ENCODE results near the gene EMX1.
A peak's percentile ranks its signal among the peaks of the same experiment; 100 is the strongest.
"Not testable (repeated sequence)": the region's sequence is repeated elsewhere in the genome, so short reads cannot be mapped to it uniquely, and the experiment has no call there.

The EMX1 gene

DNA sequence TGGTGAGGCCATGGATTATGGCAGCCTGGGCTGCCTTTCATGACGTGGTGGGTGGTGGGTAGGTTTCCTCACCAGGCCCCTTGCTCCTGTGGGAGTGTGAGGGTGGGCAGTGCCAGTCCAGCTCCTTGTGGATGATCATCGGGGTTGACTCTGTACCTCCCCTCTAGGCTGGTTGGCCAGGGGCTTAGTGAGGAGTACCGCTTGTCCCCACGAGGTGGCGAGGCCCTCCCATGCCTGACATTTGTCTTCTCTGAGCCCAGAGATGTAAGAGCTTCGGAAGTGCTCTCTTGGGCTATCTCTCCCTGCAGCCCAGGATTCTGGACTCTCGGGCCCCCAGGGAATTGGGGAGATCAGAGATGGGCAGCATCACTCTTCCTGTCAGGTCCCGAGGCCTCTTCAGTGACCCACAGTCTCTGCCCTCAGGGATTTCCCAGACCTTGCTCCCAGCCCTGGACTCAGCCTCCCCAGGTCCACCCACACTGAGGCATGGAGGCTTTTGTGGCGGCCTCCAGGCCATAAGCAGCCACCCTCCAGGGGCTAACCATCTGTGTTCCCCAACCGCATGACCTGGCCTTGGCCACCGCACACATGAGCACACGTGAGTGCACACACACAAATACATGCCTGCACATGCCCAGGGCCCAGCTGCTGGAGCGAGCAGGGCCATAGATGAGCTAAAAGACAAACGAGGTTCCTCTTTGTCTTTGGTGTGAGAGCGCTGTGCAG is 23.6 kb upstream of the EMX1 start:
- TF ChIP-seq POLR2A (IDR thresholded peaks at IDR 0.05; ENCODE audit: low read length) = no peak

DNA sequence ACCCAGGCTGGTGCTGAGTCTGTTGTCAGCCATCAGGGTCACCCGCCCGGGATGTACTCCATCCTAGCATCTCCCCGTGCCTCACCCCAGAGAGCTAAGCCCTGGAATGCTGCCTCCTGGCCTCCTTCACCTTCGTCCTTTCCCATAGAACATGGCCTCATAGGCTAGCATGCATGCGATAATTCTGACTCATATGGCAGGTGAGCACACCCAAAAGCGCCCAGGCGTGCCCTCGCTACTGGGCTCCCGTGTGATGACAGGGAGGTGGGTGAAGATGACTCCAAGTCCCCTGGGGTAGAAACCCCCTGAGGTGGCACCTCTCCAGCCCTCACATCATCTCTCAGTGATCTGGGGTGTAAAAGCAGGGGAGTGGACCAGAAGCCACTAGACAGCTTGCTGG is 22.8 kb upstream of the EMX1 start:
- TF ChIP-seq GATA1 (IDR thresholded peaks at IDR 0.05; ENCODE audit: low read depth, low read length) (no peak), POLR2A (IDR thresholded peaks at IDR 0.05; ENCODE audit: low read length) (no peak)
- DNase-seq = no peak

More for the DNA sequence above, 23.6 kb upstream of the EMX1 start:
- peak; percentile 52 to 62 for DNase-seq

DNA sequence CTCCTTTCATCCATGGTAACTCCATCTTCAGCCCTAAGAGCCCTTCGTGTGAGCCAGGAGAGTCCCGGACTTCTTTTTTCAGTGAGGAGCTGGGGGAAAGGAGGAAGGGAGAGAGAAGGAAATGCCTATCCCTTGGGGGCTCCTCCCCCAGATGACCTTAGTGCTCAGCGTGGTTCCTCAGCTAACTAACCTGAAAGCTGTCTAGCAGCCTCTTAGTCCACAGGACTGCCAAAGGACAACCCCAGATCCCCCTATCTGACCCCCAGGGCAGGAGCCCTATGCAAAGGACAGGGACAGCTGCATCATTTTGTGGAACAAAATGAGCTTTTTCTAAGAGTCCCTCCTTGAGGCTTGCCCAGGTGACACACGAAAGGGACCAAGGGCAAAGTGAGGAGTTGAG is 22.2 kb upstream of the EMX1 start:
- TF ChIP-seq POLR2A (IDR thresholded peaks at IDR 0.05; ENCODE audit: low read length) = no peak
- TF ChIP-seq GATA1 (IDR thresholded peaks at IDR 0.05; ENCODE audit: low read depth, low read length) = no peak
- DNase-seq = no peak

DNA sequence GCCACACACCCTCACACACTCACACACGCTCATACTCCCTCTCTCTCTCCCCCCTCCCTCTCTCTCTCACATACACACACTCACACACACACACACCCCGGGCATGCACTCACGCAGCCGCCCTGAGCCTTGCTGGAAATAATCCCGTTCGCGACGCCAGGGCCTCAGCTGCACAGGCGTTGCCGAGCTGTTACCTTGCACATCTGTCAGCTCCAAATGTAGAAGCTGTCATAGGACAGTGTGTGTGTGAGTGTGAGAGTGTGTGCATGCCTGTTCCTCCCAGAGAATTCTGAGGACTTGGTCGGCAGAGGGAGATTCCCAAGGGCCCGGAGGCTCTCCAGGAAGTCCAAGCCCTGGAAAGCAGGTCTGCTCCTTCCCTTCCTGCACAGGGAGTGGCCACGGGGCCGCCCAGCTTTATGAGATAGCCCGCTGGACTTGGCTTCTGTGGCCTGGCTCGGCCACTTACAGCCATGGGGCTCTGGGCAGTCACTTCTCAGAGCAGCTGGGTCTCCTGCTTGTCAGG is 21.5 kb upstream of the EMX1 start:
- DNase-seq = no peak
- no peak for TF ChIP-seq GATA1 (IDR thresholded peaks at IDR 0.05; ENCODE audit: low read depth, low read length)

DNA sequence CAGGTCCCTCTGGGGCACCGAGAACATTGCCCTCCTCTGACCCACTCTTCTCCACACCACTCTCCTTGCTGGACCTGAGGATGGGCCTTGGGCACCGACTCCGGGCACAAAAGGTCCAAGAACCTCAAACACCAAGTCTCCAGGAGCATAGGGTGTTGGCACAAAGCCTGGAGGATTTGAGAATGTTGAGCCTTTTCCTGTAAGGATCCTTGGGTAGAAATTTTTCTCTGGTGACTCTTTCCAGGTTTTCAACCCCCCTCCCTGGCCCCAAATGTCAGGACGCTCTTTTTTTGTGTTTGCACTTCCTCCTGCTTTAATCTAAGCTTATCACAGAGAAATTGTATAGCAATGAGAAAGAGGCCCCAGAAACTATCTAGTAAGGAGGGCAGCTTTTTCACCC is 20.9 kb upstream of the EMX1 start:
- DNase-seq = no peak
- TF ChIP-seq POLR2A (IDR thresholded peaks at IDR 0.05; ENCODE audit: low read length) = no peak
- no peak for TF ChIP-seq GATA1 (IDR thresholded peaks at IDR 0.05; ENCODE audit: low read depth, low read length)

DNA sequence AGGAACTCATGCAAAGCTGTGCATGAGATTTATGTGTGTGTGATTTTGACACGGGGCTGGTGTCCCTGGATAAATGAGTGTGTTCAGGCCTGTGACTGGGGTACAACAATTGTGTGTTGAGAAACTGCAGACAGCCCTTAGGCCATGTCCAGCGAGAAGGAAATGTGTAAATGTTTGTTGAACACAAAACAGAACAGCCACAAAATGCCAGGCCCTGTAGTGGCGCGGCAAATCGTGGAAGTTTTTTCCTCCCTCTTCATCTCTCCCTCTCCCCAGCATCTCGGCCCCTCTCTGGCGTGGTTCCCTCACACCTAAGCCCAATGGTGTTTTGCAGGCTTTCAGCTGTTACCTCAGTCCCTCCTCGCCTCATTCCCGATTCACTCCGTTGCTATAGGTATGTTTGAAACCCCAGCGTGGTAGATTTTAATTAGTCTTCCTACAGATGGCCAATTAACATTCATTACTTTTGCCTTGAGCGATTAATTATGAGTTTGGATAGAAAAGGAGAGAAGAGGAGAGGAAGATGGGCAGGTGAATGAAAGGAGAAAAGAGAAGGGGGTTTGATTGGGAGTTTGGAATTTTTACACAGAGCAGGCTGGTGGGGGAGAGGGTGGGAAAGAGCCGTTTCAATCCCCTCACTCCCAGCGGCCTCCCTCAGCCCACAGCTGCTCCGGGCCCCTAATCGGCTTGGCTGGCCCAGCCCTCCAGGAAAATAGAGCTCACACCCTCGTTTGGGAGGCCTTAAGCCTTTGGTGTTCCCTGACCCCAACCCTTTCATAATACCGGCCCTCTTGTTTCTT is 19.3 kb upstream of the EMX1 start:
- no peak for DNase-seq
- TF ChIP-seq POLR2A (IDR thresholded peaks at IDR 0.05; ENCODE audit: low read length) (no peak), GATA1 (IDR thresholded peaks at IDR 0.05; ENCODE audit: low read depth, low read length) (no peak)

DNA sequence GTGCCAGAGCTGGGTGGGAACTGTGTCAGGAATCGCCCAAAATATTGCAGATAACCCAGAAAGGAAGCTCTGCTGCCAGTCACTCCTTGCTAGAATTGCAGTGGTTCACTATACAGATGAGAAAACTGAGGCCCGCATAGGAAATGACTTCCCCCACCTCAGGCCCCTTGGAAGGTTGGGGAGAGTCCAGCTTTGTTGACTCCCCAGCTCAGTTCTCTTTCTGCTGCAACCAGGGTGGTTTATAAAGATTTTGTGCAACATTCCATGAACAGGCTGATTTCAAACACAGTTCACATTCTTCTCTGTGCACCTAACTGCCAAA is 18.8 kb upstream of the EMX1 start:
- DNase-seq = no peak
- no peak for TF ChIP-seq GATA1 (IDR thresholded peaks at IDR 0.05; ENCODE audit: low read depth, low read length)
- TF ChIP-seq POLR2A (IDR thresholded peaks at IDR 0.05; ENCODE audit: low read length) = no peak

DNA sequence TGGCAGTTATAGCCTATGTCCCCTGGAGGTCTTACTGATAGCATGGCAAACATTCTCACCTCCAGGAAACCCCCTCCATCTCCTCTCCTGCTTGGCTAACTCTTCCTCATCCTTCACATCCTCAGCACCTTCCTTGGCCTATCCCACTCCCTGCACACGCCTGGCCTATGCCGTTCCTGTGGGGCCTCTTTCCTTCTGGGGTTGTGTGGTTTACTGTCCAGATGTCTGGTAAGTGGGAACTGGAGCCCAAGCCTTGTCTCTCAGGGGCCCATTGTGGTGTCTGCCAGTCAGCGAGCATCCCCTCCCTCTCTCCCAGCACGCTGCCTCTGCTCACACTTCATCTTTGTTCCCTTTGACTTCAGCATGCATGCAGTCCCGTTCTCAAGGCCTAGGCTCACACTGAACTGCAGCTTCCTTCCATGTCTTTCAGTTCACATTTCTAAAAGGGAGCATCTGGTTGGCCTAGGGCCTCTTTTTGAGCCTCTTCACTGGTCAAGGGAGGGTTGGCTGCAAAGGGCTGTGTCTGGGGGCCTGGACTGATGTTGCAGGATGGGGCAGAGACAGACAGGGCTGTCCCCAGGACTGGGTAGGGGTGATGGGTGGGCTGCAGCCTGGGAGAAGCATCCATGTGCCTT is 17.0 kb upstream of the EMX1 start:
- DNase-seq = no peak
- TF ChIP-seq GATA1 (IDR thresholded peaks at IDR 0.05; ENCODE audit: low read depth, low read length) = no peak
- no peak for TF ChIP-seq POLR2A (IDR thresholded peaks at IDR 0.05; ENCODE audit: low read length)

DNA sequence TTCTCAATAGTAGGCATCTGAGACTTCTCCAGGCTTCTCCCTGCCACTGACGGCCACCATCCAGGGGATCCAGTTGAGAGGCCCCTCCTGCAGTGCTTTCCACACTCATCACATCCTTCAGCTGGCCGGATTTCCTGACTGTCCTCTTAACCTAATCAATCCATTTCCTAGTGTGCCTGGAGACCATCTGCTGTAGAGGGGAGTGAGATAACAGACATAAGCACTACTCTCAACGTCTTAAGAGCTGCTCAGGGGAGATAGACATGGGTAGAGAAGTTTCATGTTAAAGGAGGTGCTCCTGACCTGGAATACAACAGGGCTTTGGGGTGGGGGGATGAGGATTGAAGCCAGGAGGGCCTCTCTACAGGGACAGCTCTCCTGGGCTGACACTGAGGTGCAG is 15.9 kb upstream of the EMX1 start:
- TF ChIP-seq POLR2A (IDR thresholded peaks at IDR 0.05; ENCODE audit: low read length) (no peak), GATA1 (IDR thresholded peaks at IDR 0.05; ENCODE audit: low read depth, low read length) (no peak)
- peak in 1 of 2 experiments; percentile 18 for DNase-seq

DNA sequence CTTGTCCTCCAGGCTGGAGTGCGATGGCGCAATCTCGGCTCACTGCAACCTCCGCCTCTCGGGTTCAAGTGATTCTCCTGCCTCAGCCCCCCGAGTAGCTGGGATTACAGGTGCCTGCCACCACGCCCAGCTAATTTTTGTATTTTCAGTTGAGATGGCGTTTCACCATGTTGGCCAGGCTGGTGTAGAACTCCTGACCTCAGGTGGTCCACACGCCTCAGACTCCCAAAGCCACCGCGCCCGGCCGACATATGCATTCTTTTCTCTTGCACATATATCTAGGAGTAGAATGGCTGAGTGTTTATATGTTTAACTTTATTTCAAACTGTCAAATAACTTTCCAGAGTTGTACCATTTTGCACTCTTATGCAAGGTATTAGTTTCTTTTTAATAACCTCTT is 9.9 kb upstream of the EMX1 start:
- not testable (repeated sequence) for DNase-seq

DNA sequence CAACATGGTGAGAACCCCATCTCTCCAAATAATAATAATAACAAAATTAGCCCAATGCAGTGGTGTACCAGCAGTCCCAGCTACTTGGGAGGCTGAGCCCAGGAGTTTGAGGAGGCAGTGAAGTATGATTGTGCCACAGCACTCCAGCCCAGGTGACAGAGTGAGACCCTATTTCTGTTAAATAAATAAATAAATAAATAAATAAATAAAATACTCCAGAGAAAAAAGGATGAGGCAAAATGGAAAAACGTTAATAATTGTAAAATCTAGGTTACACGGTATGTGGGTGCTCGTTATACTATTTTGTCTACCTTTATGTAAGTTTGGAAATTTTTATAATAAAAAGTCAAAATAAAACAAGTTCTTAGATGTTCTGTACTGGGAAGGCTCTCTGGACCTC is 8.6 kb upstream of the EMX1 start:
- TF ChIP-seq POLR2A (IDR thresholded peaks at IDR 0.05; ENCODE audit: low read length) (no peak), GATA1 (IDR thresholded peaks at IDR 0.05; ENCODE audit: low read depth, low read length) (no peak)
- no peak for DNase-seq

DNA sequence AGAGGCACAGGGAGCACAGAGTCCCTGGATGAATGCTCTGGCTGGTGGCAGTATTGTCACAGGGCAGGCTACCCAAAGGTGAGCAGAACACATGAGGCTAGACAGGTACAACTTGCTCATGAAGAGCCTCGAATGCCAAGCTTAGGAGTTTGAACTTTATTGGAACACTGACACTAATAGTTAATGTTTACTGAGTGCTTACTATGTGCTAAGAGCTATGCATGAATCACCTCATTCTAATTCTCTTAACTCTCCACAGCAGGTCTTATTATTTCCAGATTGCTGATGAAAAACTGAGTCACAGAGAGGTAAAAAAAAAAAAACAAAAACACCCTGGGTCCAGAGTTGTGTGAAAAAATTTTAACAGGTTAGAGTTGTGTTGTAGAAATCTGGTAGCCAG is 6.1 kb upstream of the EMX1 start:
- no peak for DNase-seq
- no peak for TF ChIP-seq GATA1 (IDR thresholded peaks at IDR 0.05; ENCODE audit: low read depth, low read length)
- no peak for TF ChIP-seq POLR2A (IDR thresholded peaks at IDR 0.05; ENCODE audit: low read length)

DNA sequence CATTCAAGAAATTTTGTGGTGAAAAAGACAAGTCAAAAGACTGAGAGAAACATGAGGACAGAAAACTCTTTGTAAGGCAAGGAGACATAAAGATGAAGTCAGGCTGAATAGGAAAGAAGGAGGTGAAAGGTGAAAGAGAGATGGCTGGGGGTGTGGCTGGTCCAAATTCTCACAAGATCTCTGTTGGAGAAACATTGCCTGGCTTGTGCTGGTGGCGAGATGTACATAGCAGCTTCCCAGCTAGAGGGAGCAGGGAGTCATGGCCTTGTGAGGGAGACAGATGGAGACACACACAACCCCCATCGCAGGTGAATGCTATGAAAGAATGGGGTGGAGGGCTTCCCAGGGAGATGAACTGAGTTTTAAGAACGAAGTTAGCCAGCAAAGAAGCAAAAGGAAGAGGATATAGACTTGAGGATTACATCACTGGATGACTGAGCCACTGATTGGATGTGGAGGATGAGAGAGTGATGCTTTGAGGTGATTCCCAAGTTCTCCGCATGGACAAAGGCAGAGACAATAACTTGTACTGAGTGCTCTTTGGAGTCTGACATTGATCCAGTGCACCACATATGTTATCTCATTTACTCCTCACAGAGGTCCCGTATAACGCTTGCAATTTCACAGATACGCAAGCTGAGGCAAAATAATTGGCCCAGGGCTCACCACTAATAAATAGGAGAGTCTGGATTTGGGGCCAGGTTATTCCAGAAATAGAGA is 3.7 kb upstream of the EMX1 start:
- no peak for DNase-seq
- no peak for TF ChIP-seq POLR2A (IDR thresholded peaks at IDR 0.05; ENCODE audit: low read length)
- TF ChIP-seq GATA1 (IDR thresholded peaks at IDR 0.05; ENCODE audit: low read depth, low read length) = no peak

DNA sequence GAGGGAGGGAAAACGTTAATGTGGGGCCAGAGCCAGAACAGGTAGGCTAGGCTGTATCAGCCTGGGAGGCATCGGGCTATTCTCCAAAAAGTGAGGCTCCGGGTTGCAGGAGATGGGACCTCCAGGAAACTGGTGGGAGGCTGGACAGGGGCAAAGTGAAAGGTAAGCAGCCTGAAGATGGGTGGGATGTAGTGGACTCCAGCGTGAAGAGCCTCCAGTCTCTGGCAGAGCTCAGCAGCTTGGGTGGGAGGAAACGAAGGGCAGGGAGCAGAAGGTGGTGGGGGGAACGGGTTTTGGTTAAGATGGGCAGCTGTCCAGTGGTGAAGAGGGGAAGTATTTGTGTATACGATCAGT is 3.1 kb upstream of the EMX1 start:
- TF ChIP-seq GATA1 (IDR thresholded peaks at IDR 0.05; ENCODE audit: low read depth, low read length) = no peak
- no peak for DNase-seq

Data from erythroblast (primary cell).